COLO829 (cell line): ENCODE measurements around the gene SEC11C.

Source experiments
- DNase-seq: peaks from one replicate; pipeline ENCODE4 v3.0.0; 2012; ENCODE audit warnings: low spot score

SEC11C gene

DNA sequence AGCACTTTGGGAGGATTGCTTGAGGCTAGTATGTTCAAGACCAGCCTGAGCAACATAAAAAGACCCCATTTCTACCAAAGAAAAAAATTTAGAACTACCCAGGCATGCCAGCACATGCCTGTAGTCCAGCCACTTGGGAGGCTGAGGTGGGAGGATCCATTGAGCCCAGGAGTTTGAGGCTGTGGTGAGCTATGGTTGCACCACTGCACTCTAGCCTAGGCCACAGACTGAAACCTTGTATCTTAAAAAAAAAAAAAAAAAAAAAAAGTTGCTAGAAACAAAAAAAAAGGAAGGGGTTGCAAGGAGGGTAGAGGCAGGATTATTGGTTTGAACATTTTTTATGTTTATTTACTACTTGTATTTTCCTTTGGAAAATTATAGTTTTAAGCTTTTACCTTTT lies 4.8 kb downstream of the SEC11C start:
- DNase-seq = no peak

DNA sequence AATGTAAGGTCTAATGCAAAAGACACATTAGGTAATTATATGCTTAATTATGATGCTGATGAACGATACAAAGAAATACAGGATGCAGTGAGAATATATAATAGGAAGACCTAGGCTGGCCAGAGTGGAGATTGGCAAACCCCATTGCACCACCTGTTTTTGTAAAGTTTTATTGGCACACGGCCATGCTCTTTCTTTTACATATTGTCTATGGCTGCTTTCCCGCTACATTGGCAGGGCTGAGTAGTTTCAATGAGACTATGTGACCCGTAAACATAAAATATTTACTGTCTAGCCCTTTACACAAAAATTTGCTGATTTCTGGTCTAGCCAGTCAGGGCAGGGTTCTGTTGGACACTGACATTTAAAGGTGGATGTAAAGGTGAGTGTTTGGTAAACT lies 5.4 kb downstream of the SEC11C start:
- no peak for DNase-seq

DNA sequence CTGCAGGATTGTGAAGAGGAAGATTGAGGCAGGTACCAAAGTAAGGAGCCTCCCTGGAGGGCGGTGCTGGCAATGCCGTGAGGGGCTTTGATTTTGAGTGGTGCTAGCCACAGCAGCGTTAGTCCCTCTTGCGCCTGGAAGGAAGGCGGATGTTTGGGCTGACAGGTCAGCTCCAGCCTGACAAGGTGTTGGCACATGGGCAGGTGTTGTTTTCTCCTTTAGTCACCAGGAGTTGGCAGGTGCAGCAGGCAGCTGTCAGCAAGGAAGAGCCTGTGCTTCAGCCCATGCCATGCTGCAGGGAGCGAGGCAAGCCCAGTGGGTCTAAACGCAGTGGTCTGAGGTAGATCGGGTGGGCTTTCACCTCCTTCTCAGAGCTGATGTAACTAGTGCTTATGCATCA lies 8.5 kb downstream of the SEC11C start:
- DNase-seq = no peak

DNA sequence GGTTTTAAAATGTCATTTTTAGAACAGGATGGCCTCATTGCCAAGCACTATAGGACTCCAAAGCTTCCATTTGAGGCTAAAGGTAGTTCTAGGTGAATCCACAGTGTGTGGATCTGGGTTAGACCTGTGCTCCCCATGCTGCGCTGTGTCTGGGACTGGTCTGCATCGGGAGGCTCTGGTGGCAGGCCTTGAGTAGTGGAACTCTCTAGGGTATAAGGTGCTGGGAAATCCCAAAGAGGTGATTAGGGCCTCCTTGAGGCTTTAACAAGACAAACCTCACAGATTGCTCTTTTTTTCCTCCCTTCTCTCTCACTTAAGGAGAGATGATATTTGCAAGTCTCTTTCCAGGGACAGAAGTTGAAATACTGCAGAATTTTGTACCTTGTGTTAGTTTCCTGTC lies 9.3 kb downstream of the SEC11C start:
- DNase-seq = no peak

DNA sequence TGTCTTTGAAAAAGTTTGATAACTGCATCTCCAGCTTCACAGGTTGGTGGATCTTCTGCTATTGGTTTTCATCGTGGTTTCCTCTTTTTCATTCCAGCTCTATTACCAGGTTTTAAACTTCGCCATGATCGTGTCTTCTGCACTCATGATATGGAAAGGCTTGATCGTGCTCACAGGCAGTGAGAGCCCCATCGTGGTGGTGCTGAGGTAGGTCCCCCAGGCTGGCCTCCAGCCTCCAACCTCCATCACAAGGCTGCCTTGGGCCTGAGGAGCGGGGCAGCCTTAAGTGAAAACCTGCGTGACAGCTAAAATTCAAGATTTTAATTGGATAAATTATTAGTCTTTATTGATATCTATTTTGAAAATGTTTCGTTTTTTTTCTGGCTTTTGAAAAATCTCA lies 9.7 kb downstream of the SEC11C start:
- no peak for DNase-seq

DNA sequence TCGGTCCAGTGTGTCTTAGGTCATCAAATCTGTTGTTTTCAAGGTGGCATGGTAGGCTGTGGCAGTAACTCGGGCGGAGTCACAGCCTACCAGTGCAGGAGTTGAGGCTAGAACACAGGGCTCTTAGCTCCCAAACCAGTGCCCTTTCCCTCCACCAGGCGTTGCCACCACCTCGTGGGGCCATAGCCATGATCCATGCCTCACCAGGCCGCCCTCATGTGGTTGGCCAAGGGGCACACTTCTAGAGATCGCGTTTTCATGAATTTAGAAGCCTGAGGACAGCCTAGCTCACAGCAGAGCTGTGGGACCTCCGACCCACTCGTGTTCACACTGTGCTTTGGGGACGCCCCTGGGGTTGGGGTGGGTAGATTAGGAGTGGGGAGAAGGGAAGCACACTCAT lies 10.6 kb downstream of the SEC11C start:
- DNase-seq = no peak

DNA sequence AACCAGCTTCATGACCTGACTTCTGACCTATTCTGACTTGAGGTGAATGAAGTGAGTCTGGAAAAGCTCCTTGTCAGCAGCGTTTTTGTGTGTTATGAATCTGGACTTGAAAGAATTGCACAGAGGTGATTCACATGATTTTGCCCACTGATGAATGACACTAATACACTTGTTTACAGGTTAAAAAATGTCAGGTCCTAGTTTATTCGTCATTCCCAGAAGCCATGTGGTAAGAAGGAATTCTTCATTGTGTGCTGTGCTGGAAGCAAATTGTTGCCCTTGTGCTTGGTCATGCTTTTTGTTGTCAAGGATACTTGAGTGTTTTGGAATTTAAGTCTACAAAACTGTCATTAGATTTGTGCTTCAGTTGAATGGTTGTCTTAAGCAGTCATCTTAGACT lies 15.5 kb downstream of the SEC11C start:
- DNase-seq = no peak

DNA sequence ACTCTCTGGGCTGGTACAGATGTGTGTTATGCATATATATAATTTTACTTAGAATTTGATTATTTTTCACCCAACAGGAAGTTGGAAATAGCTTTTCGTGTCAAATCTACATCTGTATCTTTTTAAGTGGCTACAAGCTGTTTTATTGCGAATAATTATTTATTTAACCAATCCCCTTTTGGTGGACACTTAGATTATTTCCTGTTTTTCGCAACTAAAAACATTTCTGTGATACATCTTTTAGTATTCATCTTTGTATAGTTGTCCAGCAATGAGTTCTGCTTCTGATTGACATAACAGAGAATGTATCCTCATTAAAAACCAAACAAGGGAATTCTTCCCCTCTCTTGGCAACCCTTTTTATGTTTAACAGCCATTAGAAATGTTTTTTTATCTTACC lies 16.6 kb downstream of the SEC11C start:
- no peak for DNase-seq

DNA sequence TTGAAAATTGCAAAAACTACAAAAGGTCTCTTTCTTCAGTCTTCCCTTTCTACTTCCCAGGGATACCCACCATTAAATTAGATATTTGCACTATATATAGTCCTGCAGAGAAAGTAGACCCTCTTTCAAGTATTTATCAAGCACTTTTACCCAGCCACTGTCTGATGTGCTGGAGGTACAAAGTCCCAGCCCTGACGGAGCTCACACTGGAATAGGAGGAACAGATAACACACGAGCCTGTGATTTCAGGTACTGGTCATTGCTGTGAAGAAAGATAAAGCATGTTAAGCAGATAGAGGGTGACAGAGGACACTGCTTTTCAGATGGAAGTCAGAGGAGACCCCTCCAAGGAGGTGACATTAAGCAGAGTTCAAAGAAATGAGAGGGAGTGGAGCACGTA lies 19.6 kb downstream of the SEC11C start:
- DNase-seq = no peak

DNA sequence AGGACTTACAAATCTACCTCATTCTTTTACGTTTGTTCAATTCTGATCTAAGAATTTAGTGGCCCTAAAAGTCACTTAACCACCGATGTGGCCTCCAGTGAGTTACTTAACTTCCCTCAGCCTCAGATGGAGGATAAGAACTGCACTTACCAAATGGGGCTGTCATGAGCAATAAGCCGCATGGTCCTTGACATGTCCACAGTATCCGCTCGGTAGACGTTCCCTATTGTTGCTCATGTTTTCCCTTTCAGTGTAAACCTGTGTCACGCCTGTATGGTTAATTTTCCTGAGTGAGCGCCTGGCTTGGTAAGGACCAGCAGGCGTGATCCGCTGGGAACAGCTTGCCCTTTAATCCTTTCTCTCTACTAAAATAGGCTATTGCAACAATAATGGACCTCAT lies 20.3 kb downstream of the SEC11C start:
- DNase-seq = no peak

DNA sequence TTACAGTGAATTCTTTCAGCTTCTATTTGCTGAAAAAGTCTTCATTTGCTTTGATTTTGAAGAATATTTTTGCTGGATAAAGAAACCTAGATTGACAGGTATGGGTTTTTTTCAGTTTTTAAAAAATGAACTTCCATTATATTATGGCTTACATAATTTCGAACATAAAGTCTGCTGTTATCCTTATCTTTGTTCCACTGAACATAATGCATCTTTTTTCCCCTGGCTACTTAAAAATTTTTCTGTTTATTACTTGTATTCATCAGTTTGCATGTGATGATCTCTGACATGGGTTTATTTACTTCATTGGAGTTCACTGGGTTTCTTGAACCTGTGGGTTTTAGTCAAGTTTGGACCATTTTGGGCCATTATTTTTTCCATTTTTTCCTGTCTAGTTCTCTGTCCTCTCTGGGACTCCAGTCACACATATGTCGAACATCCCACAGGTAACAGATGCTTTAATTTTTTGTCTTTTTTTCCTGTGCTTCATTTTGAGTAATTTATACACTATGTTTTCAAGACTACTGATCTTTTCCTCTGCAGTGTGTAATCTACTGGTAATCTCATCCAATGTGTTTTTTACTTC lies 33.1 kb downstream of the SEC11C start:
- DNase-seq = no peak

DNA sequence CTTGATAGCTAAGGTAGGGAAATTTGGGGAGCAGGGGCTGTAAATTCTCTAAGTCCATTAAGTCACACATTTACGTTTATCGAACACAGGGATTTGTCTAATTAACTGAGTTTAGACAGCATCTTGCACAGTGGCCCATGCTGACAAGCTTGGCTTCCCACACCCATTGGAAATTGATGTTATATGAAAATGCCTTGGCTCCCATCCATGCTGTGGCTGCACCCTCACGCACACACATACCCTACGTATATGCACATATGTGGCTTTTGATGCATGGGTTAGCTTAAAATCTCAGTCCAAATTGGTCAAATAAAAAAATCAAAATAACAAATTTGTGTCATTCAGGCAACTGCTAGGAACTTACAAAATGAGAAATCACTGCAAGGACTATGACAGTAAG lies 37.8 kb downstream of the SEC11C start:
- no peak for DNase-seq

DNA sequence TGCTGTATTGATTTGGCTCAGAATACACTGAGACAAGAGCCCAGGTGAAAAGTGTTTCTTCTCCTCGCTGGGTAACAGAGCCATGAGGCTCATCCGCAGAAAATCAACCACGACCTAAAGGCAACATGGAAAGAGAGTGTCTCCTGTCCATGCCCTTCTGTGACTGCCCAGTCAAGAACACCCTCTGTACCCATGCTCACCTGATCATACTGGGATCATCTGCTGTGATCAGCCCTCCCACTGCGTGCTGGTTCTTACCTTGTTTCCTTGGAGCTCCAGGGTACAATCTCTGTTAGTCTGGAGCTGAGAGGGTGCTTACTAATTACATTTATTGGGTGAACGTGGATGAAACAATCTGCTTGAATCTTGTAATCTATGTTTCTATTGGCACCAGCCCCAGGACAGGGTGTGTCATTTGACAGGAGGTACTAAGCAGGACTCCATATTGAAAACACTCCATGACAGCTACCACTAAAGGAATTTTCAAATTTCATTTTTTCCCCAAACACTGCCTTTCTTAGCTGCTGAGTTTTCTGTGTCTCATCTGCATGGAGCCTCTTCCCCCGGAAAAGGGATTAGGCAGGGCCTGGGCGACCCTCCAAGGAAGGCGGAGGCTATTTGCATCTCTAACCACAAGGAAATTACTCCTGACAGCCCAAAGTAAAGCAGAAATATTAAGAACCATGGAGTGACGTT lies 40.6 kb downstream of the SEC11C start:
- DNase-seq = no peak

DNA sequence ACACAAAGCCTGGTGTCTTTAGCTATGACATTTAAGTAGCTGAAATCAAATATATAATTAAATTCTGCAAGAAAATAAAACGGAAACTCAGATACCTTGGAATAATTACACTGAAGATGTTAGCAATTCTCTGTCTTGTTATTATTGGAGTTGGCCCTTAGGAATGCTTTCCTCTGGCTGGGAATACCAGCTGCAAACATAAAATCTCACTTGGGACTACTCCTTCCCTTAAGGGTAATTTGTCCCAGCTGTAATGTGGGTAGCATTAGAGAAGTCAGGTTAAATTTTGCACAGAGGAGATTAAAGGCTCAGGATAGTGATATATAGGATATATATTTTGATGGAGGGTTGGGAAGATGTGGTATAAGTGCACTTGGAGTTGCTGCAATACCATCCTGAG lies 43.0 kb downstream of the SEC11C start:
- no peak for DNase-seq

DNA sequence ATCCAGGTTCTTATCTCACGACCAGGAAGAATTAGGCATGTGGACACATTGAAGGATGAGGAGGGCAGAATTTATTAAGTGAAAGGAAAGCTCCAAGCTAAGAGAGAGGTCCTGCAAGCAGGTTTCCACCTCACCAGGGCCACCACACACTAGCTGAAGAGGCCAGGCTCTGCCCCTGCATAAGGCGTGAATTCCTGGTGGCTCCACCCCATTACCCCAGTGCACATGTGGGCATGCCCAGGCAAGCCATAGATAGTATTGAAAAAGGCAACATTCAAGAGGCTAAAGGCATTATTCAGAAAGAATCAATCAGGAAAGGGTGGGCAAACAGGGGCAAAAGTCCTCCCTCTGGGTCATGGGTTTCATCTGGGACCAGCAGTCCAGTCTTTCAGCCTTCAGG lies 49.3 kb downstream of the SEC11C start:
- no peak for DNase-seq

DNA sequence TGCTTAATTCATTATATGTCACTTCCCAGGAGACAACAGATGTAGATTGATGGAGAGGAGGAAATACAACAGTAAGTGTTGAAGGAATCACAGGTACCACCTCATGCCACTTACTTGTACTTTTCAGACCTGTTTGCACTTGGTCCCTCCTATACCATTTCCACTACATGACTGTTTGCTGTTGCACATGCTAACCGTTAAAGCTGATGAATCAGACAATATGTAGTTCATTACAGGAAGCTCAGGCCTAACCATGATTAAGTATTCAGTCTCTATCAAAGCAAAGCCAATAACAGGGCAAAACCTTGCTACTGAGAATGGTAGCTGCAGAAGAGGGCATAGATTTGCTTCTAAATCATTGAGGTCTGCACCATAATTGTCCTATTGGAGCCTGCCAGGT lies 50.1 kb downstream of the SEC11C start:
- no peak for DNase-seq

DNA sequence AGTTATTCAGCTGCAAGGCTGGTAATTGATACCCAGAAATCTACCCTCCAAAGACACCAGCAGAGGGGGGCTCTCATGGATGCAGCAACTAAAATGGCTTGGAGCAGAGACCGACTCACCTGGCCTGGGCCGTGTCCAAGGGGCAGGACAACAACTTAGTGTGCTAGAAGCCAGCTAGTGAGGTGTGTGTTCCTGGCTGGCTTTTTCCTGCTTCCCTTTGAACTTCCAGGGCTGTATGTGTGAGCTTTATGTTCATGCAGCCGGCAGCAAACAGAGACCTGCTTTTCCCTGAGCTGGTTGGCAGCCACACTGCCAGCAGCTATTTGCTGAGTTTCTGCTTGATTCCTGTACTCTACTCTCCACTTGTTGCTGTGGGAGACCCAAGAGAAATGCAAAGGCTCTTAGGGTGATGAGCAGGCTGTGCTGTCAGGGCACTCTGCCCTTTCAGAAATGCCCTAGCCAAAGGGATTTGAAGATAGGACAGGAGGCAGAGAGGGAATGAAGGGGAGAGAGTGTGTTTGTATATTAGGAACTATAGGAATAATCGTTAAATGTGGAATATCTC lies 56.6 kb downstream of the SEC11C start:
- DNase-seq = no peak

DNA sequence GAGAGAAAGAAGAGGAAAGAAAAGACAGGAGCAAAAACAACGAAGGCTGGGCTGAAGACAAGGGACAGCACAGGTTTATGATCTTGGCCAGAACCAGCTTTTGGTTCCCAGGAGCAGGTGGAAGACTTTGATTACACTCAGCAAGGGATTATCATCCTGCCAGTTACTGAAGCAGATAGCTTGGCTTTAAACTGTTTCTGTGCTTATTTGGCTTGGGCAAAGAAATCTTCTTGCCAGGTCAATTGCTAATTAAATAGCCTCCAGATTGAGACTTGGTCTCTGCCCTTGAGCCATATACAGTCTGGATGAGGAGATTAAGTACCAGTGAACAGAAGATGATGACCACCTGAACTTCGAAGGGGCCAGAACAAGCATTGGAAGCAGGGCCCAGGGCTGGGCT lies 58.0 kb downstream of the SEC11C start:
- DNase-seq = no peak

DNA sequence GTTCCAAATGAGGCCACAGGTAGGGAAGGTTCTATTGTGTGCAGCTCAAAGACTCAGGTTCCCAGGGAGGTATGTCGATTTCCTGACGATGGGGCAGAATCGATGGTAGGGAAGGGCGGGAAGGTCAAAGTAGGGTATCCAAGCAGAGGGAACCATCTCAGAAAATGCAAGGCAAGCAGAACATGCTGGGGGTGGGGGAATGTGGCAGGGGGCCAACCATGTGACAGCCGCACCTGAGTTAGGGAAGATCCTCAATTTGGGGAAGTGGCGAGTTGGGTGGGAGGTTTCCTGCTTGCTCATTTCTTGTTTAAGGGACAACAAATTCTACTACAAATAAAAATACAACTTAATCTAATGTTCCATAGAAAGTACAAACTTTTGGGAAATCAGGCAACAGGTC lies 58.5 kb downstream of the SEC11C start:
- DNase-seq = no peak

DNA sequence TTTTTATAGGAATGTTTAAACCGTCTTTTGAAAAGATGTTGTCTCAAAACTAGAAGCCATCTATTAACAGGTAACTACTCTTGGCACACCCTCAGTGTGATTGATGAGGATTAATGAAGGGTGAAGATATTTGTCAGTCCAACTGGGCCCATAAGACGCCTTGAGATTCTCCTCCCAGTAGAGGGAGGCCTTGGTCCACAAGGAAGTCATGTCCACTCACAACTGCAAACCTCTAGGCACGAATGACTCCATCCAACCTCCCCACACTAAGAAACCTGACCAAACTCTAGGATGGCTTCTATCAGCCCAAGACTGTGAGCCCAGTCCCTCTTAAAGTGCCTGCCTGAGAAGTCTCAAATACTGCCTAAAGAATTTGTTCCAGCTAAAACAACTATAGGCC lies 61.1 kb downstream of the SEC11C start:
- no peak for DNase-seq

DNA sequence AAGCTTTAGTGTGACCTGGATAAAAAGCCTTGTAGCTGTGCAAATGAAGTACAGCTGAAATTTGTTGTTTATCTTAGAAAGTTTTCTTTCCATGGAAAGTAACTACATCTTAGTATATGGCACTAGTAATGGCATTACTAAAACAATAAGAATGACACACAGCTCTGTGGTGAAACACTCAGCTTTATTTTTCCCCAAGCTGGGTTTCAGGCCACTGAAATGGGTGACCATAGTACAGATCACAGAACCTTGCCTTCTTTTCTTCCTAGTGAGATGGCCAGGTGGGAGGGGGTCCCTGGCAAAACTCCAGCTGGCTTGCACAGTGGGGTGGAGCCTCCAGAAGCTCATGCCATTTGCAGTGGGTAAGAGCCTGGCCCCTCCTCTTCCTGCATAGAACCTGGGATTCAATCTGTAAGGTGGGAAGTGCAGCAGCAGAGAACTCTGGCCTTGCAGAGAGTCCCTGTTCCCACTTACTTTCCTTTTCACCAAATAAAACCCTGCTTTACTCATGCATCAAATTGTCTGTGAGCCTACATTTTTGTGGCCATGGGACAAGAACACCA lies 62.7 kb downstream of the SEC11C start:
- no peak for DNase-seq

DNA sequence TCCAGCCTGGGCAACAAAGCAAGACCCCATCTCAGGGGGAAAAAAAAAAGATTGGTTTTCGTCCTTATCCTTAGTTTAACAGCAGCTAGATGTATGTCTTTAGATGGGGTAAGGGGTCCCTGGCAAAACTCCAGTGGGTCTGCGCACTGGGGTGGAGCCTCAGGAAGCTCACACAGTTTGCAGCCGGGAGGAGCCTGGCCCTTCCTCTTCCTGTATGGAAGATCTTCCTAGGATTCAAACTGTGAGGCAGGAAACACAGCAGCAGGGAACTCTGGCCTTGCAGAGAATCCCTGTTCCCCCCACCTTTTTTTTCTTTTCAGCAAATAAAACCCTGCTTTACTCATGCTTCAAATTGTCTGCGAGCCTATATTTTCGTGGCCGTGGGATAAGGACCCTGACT lies 67.8 kb downstream of the SEC11C start:
- DNase-seq = no peak
